Panc1 (cell line): ENCODE results near the gene DNAJB4. TPM values are rescaled to one million over a fixed set of nuclear protein-coding genes. Genes with fewer than 3 reads are reported as not detected.

Experiments
- ATAC-seq: fragments of 200-7000 bp; cut with Tn5 transposase; 2 replicates; pipeline ENCODE4 v1.9.1; 2020; ENCODE audit warnings: mild to moderate bottlenecking, moderate library complexity
- BruUV-seq: library from RNA; stranded (reverse); fragments of 400-500 nt; replicated peaks from 2 replicates; lab custom pipeline; 2021; lab: Mats Ljungman, UMichigan
- CTCF ChIA-PET: fragments of 300-600 bp; sonication (Branson Sonifier 250); formaldehyde crosslinking; loops from one replicate; lab custom pipeline; 2022; ENCODE audit warnings: antibody characterized with exemption; lab: Charles Lee
- POLR2A ChIA-PET: fragments of 300-600 bp; sonication (Branson Sonifier 250); formaldehyde crosslinking; loops from one replicate; lab custom pipeline; 2022; ENCODE audit warnings: antibody characterized with exemption; lab: Charles Lee
- DNase-seq: peaks from one replicate; pipeline ENCODE4 v3.0.0-alpha.2; 2010; ENCODE audit warnings: low read depth, low spot score
- H3K27ac ChIP-seq: 2 replicates; pipeline ENCODE4 v1.5.1; 2011; ENCODE audit warnings: mild to moderate bottlenecking, low read length, inconsistent platforms
- H3K27me3 ChIP-seq: fragments of 200-500 bp; sonication (Bioruptor generic); 2 replicates; pipeline ENCODE4 v1.6.0; 2014; ENCODE audit warnings: low read length, inconsistent platforms; ENCODE audit not compliant: control insufficient read depth, insufficient read depth
- H3K36me3 ChIP-seq: fragments of 200-500 bp; sonication (Bioruptor generic); 2 replicates; pipeline ENCODE4 v1.5.1; 2014; ENCODE audit warnings: inconsistent platforms, mild to moderate bottlenecking, low read length, moderate library complexity; ENCODE audit not compliant: control insufficient read depth, insufficient read depth
- H3K4me1 ChIP-seq: 2 replicates; pipeline ENCODE4 v1.5.1; 2011; ENCODE audit warnings: inconsistent platforms, mild to moderate bottlenecking, low read length, moderate library complexity; ENCODE audit not compliant: control insufficient read depth, insufficient read depth
- H3K4me3 ChIP-seq, 2 experiments: 2 replicates each; pipeline ENCODE4 v1.5.1; 2011 to 2012; ENCODE audit warnings: low read depth in 2 of 2, low read length in 2 of 2, mild to moderate bottlenecking in 2 of 2, inconsistent platforms in 1 of 2, moderate library complexity in 1 of 2
- H3K9me3 ChIP-seq: fragments of 200-500 bp; sonication (Bioruptor generic); 2 replicates; pipeline ENCODE4 v1.5.1; 2014; ENCODE audit warnings: low read depth, mild to moderate bottlenecking, inconsistent platforms, low read length, moderate library complexity; ENCODE audit not compliant: control insufficient read depth, insufficient read depth
- CTCF ChIP-seq: fragments of 450-650 bp; IDR thresholded peaks from 2 replicates; pipeline ENCODE4 v1.5.1; 2017; ENCODE audit warnings: mild to moderate bottlenecking
- POLR2AphosphoS5 ChIP-seq: IDR thresholded peaks from 2 replicates; pipeline ENCODE4 v1.6.1; 2012; ENCODE audit warnings: mild to moderate bottlenecking, low read depth, low read length, moderate library complexity
- SIN3A ChIP-seq: IDR thresholded peaks from 2 replicates; pipeline ENCODE4 v1.6.1; 2012; ENCODE audit warnings: low read depth, mild to moderate bottlenecking, low read length, moderate library complexity, borderline replicate concordance; ENCODE audit not compliant: insufficient read depth
- TCF7L2 ChIP-seq: IDR thresholded peaks from 2 replicates; pipeline ENCODE4 v1.6.1; 2011; ENCODE audit warnings: mild to moderate bottlenecking, low read depth, low read length, inconsistent platforms
- in situ Hi-C: cut with HindIII; loops from 2 replicates; pipeline ENCODE4 v1.10.0; 2016; ENCODE audit warnings: low sequenced_read_pairs, low pct_unique_long_range_greater_than_20kb
- intact Hi-C: fragments of 100-400 bp; cut with micrococcal nuclease; formaldehyde crosslinking; loops from one replicate; pipeline ENCODE4 v1.10.0; 2022; ENCODE audit not compliant: unreplicated experiment
- total RNA-seq: library from RNA; stranded (reverse); gene quantifications from one replicate; pipeline ENCODE4 v1.2.1, GENCODE V29; 2021; ENCODE audit not compliant: unreplicated experiment
- TF ChIP-seq, protein P1 (sequence below), 2 experiments: IDR thresholded peaks; 2 replicates each; pipeline ENCODE4 v1.6.1; 2011 to 2012; ENCODE audit warnings: low read depth in 2 of 2, control low read depth in 1 of 2, low read length in 1 of 2, mild to moderate bottlenecking in 1 of 2, moderate library complexity in 1 of 2; ENCODE audit not compliant: insufficient read depth in 1 of 2

Gene DNAJB4
- total RNA-seq, 1 experiment from 2014 or later, result 14.9 TPM

DNA sequence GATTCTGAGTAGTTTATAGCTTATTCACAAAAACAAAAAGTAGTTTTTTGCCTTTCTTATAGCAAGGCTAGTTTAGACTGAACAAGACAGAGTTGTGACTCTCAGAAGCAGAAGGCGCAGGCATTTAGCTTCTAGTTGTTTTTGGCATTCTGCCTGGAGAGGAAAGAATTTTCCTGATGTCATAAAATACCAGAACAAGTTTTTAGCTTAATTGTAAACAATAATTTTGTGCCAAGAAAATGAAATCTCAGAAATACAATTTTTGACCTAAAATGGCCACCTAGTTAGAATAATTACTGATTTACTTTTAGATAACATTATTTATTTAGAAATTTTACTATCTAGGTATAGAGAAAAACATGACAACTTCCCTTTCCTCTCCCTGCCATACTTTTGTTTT is 1.0 kb downstream of the DNAJB4 start:
- Histone ChIP-seq H3K4me1 (peaks cover 24% of the 10 kb centered on the region), H3K4me3 (peak overlapping the region; percentile 55), H3K36me3 (no peaks in the 10 kb centered on the region), H3K9me3 (no peaks in the 10 kb centered on the region), H3K27ac (peak overlapping the region; percentile 96), H3K27me3 (no peaks in the 10 kb centered on the region)
- TF ChIP-seq TCF7L2 (no peak), CTCF (no peak), POLR2AphosphoS5 (no peak), SIN3A (no peak)
- TF ChIP-seq, protein P1, sequence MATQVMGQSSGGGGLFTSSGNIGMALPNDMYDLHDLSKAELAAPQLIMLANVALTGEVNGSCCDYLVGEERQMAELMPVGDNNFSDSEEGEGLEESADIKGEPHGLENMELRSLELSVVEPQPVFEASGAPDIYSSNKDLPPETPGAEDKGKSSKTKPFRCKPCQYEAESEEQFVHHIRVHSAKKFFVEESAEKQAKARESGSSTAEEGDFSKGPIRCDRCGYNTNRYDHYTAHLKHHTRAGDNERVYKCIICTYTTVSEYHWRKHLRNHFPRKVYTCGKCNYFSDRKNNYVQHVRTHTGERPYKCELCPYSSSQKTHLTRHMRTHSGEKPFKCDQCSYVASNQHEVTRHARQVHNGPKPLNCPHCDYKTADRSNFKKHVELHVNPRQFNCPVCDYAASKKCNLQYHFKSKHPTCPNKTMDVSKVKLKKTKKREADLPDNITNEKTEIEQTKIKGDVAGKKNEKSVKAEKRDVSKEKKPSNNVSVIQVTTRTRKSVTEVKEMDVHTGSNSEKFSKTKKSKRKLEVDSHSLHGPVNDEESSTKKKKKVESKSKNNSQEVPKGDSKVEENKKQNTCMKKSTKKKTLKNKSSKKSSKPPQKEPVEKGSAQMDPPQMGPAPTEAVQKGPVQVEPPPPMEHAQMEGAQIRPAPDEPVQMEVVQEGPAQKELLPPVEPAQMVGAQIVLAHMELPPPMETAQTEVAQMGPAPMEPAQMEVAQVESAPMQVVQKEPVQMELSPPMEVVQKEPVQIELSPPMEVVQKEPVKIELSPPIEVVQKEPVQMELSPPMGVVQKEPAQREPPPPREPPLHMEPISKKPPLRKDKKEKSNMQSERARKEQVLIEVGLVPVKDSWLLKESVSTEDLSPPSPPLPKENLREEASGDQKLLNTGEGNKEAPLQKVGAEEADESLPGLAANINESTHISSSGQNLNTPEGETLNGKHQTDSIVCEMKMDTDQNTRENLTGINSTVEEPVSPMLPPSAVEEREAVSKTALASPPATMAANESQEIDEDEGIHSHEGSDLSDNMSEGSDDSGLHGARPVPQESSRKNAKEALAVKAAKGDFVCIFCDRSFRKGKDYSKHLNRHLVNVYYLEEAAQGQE (IDR thresholded peaks at IDR 0.05; ENCODE audit: insufficient read depth in 1 of 2, low read depth in 2 of 2, low read length in 1 of 2), result no peak
- in situ Hi-C loops, result no loop called here
- POLR2A ChIA-PET, result interaction anchor here (0.6 kb wide), 1 partner anchor 36 kb away, joined by 3 read pairs; no protein-coding TSS in a partner anchor
- intact Hi-C loops, result loop anchor here (10.0 kb wide), 1 partner anchor 99 kb away; no protein-coding TSS in a partner anchor
- DNase-seq (no peak), ATAC-seq (no peak)
- no TSS peak for BruUV-seq
- CTCF ChIA-PET, result interaction anchor here (1.0 to 1.5 kb wide), 2 partner anchors 11 to 28 kb away, joined by 3 to 4 read pairs; no protein-coding TSS in a partner anchor

- Histone ChIP-seq H3K4me3 (peak overlapping the region in 1 of 2 experiments; percentile 55; a peak in 3 of 4 replicates), H3K36me3 (no peaks in the 10 kb centered on the region), H3K9me3 (no peaks in the 10 kb centered on the region), H3K27ac (no peak overlapping the region), H3K27me3 (no peaks in the 10 kb centered on the region), H3K4me1 (peaks cover 24% of the 10 kb centered on the region)
- in situ Hi-C loops, result no loop called here
- POLR2A ChIA-PET, result no interaction called here
- TF ChIP-seq POLR2AphosphoS5, result no peak
- no peak for TF ChIP-seq SIN3A
- TF ChIP-seq TCF7L2, result no peak
- no peak for TF ChIP-seq CTCF
- TF ChIP-seq, protein P1 (IDR thresholded peaks at IDR 0.05; ENCODE audit: insufficient read depth in 1 of 2, low read depth in 2 of 2, low read length in 1 of 2), result no peak
- no peak for DNase-seq
- CTCF ChIA-PET, result no interaction called here
- no peak for ATAC-seq
- intact Hi-C loops, result loop anchor here (10.0 kb wide), 1 partner anchor 98 kb away; no protein-coding TSS in a partner anchor
- BruUV-seq, result no TSS peak
Observed at GRCh38 chr1:78006521-78006920, 1.8 kb downstream of the DNAJB4 start.
